ENCODE data around the gene WDFY4. TPM values are rescaled to one million over a fixed set of nuclear protein-coding genes. Genes with fewer than 3 reads are reported as not detected.

The WDFY4 gene
- total RNA-seq, 1 donor from 2014 or later = 0.25 TPM

DNA sequence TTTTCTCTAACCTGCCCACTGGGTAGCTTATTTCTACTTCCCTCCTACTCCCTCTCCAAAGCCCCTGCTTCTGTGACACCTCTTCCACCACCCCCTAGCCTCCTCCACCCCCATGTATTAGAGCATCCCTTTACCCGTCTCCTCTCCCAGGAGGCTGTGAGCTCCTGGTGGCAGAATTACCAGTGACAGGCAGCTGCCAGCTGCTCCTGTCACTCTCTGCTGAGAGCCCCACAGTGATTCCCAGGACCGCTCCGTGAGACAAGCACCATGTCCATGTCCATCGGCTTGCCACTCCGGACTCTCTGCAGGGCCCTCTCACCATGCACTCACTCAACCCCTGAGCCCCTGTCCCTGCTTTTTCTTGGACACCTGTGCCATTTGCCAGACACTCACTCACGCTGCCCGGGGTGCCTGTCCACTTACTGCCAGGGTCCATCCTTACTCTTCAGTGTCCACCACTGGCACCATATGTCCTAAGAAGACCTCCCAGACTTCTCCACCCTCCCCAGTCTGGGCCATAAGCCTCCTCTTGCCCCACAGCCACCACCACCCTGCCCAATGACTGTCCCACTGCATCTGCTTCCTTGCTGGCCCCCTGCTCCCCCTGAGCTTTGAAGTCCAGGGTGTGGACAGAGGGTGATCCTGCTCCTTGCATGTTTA lies 9.8 kb downstream of the WDFY4 start:
- H3K4me3 ChIP-seq (ENCODE audit: insufficient read depth, low read depth, low read length) = no peak overlapping the region
- H3K4me1 ChIP-seq (ENCODE audit: insufficient read depth, low read length) = no peaks in the 10 kb centered on the region
- TF ChIP-seq, protein P1, sequence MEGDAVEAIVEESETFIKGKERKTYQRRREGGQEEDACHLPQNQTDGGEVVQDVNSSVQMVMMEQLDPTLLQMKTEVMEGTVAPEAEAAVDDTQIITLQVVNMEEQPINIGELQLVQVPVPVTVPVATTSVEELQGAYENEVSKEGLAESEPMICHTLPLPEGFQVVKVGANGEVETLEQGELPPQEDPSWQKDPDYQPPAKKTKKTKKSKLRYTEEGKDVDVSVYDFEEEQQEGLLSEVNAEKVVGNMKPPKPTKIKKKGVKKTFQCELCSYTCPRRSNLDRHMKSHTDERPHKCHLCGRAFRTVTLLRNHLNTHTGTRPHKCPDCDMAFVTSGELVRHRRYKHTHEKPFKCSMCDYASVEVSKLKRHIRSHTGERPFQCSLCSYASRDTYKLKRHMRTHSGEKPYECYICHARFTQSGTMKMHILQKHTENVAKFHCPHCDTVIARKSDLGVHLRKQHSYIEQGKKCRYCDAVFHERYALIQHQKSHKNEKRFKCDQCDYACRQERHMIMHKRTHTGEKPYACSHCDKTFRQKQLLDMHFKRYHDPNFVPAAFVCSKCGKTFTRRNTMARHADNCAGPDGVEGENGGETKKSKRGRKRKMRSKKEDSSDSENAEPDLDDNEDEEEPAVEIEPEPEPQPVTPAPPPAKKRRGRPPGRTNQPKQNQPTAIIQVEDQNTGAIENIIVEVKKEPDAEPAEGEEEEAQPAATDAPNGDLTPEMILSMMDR (IDR thresholded peaks at IDR 0.05; ENCODE audit: insufficient read depth, low read depth, low read length) = no peak
- no peak for TF ChIP-seq EZH2 (IDR thresholded peaks at IDR 0.05; ENCODE audit: insufficient read depth, low read length)
- H3K9ac ChIP-seq (ENCODE audit: low read length) = no peak overlapping the region
- Mint-ChIP-seq H3K27me3 (ENCODE audit: low read depth, unreplicated experiment) (peaks cover 62% of the 10 kb centered on the region), H3K4me3 (ENCODE audit: unreplicated experiment) (no peak overlapping the region), H3K9me3 (ENCODE audit: unreplicated experiment) (peaks cover 8% of the 10 kb centered on the region), H3K36me3 (ENCODE audit: low read depth, unreplicated experiment) (no peaks in the 10 kb centered on the region), H3K4me1 (ENCODE audit: low read depth, unreplicated experiment) (no peaks in the 10 kb centered on the region), H3K27ac (ENCODE audit: unreplicated experiment) (no peak overlapping the region)
- no peak for DNase-seq (ENCODE audit: low read depth)
- H3K27ac ChIP-seq (ENCODE audit: low read depth, low read length) = no peak overlapping the region
- H3K27me3 ChIP-seq (ENCODE audit: insufficient read depth, low read length) = peaks cover 10% of the 10 kb centered on the region
- no peaks in the 10 kb centered on the region for H3K36me3 ChIP-seq (ENCODE audit: insufficient read depth, low read length)
- H3K9me3 ChIP-seq (ENCODE audit: insufficient read depth, low read depth, low read length) = no peaks in the 10 kb centered on the region
- H2AFZ ChIP-seq (ENCODE audit: low read depth, low read length) = no peak overlapping the region
- no peaks in the 10 kb centered on the region for H4K20me1 ChIP-seq (ENCODE audit: insufficient read depth, low read length)
- no peak for FAIRE-seq
- H3K4me2 ChIP-seq (ENCODE audit: low read length) = no peak overlapping the region
- H3K79me2 ChIP-seq (ENCODE audit: insufficient read depth, low read length) = no peaks in the 10 kb centered on the region

DNA sequence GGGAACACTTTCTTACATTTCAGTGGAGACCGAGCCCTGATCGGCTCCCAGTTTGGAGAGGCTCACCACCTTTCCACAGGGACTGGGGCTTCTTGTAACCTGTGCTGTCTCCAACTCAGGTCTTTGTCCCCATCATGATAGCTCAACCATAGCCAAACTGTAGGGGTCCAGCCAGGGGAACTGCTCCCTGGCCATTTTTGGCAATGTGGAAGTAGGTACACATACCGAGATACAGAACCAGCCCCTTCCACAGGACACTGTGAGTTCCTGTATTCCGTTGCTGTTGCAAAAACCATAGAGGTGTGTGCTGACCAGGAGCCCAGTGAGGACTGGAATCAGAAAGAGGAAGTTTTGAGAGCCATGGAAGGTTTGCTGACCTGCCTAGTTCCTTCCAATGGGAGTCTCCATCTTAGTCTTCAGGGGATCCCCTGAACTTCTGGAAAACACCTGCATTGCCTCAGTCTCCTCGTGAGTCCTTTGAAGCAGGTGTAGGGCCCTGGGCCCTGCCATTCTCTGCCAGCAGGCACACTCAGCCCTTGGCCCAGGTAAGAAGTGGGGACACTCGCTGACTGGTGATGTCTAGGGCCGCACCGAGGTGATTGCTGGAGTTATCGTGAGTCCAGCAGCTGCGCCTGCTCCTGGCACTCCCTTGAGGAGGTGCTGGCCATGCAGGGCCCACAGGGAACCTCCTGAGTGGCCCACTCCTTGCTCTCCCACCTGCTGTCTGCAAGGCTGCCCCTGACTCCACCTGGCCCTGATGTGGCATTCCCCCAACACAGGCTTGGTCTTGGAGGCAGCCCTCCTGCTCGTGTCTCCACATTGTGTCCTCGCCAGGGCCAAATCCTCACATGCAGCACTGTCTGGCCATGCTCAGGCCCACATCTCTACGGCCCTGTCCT lies 11.2 kb downstream of the WDFY4 start:
- no peak overlapping the region for H3K4me3 ChIP-seq (ENCODE audit: insufficient read depth, low read depth, low read length)
- no peak for TF ChIP-seq EZH2 (IDR thresholded peaks at IDR 0.05; ENCODE audit: insufficient read depth, low read length)
- TF ChIP-seq, protein P1 (IDR thresholded peaks at IDR 0.05; ENCODE audit: insufficient read depth, low read depth, low read length) = no peak
- H3K36me3 Mint-ChIP-seq (ENCODE audit: low read depth, unreplicated experiment) = no peaks in the 10 kb centered on the region
- FAIRE-seq (no peak), DNase-seq (ENCODE audit: low read depth) (no peak)
- no peaks in the 10 kb centered on the region for H3K4me1 Mint-ChIP-seq (ENCODE audit: low read depth, unreplicated experiment)
- H3K4me1 ChIP-seq (ENCODE audit: insufficient read depth, low read length) = no peaks in the 10 kb centered on the region
- no peak overlapping the region for H3K9ac ChIP-seq (ENCODE audit: low read length)
- no peaks in the 10 kb centered on the region for H3K79me2 ChIP-seq (ENCODE audit: insufficient read depth, low read length)
- H3K27ac Mint-ChIP-seq (ENCODE audit: unreplicated experiment) = no peak overlapping the region
- no peak overlapping the region for H3K4me3 Mint-ChIP-seq (ENCODE audit: unreplicated experiment)
- no peaks in the 10 kb centered on the region for H3K36me3 ChIP-seq (ENCODE audit: insufficient read depth, low read length)
- no peak overlapping the region for H2AFZ ChIP-seq (ENCODE audit: low read depth, low read length)
- H3K9me3 Mint-ChIP-seq (ENCODE audit: unreplicated experiment) = peaks cover 8% of the 10 kb centered on the region
- no peaks in the 10 kb centered on the region for H4K20me1 ChIP-seq (ENCODE audit: insufficient read depth, low read length)
- peaks cover 8% of the 10 kb centered on the region for H3K27me3 ChIP-seq (ENCODE audit: insufficient read depth, low read length)
- peaks cover 60% of the 10 kb centered on the region for H3K27me3 Mint-ChIP-seq (ENCODE audit: low read depth, unreplicated experiment)
- no peak overlapping the region for H3K4me2 ChIP-seq (ENCODE audit: low read length)
- H3K9me3 ChIP-seq (ENCODE audit: insufficient read depth, low read depth, low read length) = no peaks in the 10 kb centered on the region
- no peak overlapping the region for H3K27ac ChIP-seq (ENCODE audit: low read depth, low read length)

Data from astrocyte (in vitro differentiated cells and primary cell).